Gastrocnemius medialis (tissue), 4 donors: ENCODE results near the gene OR6M1.

Experiments
- POLR2A ChIP-seq, 2 donors: fragments of 450-650 bp; IDR thresholded peaks; one replicate each; pipeline ENCODE4 v1.6.1; 2017; ENCODE audit warnings: antibody characterized with exemption in 2 of 2, mild to moderate bottlenecking in 2 of 2, moderate library complexity in 2 of 2
- TF ChIP-seq, protein P1 (sequence below), 5 experiments: fragments of 450-650 bp in 3 of 5; fragments of 200-600 bp in 2 of 5; sonication (generic) in 2 of 5; IDR thresholded peaks in 4 of 5; conservative IDR thresholded peaks in 1 of 5; 1 replicate in 4 of 5; 2 replicates in 1 of 5; pipeline ENCODE4 v1.5.1; 2016 to 2019; ENCODE audit warnings: antibody characterized with exemption in 5 of 5, mild to moderate bottlenecking in 3 of 5, moderate library complexity in 3 of 5

GRCh38 chr11:123806249-123806648, at the start of gene OR6M1:
- TF ChIP-seq, protein P1, sequence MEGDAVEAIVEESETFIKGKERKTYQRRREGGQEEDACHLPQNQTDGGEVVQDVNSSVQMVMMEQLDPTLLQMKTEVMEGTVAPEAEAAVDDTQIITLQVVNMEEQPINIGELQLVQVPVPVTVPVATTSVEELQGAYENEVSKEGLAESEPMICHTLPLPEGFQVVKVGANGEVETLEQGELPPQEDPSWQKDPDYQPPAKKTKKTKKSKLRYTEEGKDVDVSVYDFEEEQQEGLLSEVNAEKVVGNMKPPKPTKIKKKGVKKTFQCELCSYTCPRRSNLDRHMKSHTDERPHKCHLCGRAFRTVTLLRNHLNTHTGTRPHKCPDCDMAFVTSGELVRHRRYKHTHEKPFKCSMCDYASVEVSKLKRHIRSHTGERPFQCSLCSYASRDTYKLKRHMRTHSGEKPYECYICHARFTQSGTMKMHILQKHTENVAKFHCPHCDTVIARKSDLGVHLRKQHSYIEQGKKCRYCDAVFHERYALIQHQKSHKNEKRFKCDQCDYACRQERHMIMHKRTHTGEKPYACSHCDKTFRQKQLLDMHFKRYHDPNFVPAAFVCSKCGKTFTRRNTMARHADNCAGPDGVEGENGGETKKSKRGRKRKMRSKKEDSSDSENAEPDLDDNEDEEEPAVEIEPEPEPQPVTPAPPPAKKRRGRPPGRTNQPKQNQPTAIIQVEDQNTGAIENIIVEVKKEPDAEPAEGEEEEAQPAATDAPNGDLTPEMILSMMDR (IDR thresholded peaks at IDR 0.05 in 4 of 5, conservative IDR thresholded peaks at IDR 0.05 in 1 of 5), result no peak
- TF ChIP-seq POLR2A (IDR thresholded peaks at IDR 0.05), result no peak
